SK-N-SH (cell line): ENCODE results near the gene TRAPPC3. TPM values are rescaled to one million over a fixed set of nuclear protein-coding genes. Genes with fewer than 3 reads are reported as not detected.

ENCODE experiments used
- CTCF ChIA-PET: fragments of 300-600, 350-600 bp; formaldehyde crosslinking; extraction: SDS; loops from one replicate; lab custom pipeline; 2021; lab: Yijun Ruan, JAX
- POLR2A ChIA-PET: fragments of 350-600 bp; sonication (Branson Sonifier 250); formaldehyde crosslinking; extraction: SDS; loops from one replicate; lab custom pipeline; 2020; ENCODE audit warnings: antibody characterized with exemption, inconsistent platforms; lab: Yijun Ruan, JAX
- DNase-seq: peaks from one replicate; pipeline ENCODE4 v3.0.0; 2012
- H2AFZ ChIP-seq: fragments of 200-600 bp; sonication (generic); 2 replicates; pipeline ENCODE4 v1.8.1; 2016; ENCODE audit warnings: antibody characterized with exemption, mild to moderate bottlenecking, low read depth
- H3F3A ChIP-seq: fragments of 200-600 bp; sonication (generic); replicated peaks from 2 replicates; pipeline ENCODE3; 2016; ENCODE audit warnings: antibody characterized with exemption, mild to moderate bottlenecking; ENCODE audit not compliant: insufficient read depth
- H3K27ac ChIP-seq, 2 experiments: fragments of 200-500 bp in 1 of 2; fragments of 200-600 bp in 1 of 2; sonication (Bioruptor generic) in 1 of 2; sonication (generic), shearing (Covaris generic) in 1 of 2; 2 replicates each; pipeline versions ENCODE4 v1.5.1 to v1.6.1; 2014 to 2016; ENCODE audit warnings: low read depth in 2 of 2, inconsistent platforms in 1 of 2, low read length in 1 of 2, mild to moderate bottlenecking in 1 of 2, mixed read lengths in 1 of 2
- H3K27me3 ChIP-seq: fragments of 200-600 bp; sonication (generic), shearing (Covaris generic); 2 replicates; pipeline ENCODE4 v1.6.1; 2016; ENCODE audit warnings: mixed run types; ENCODE audit not compliant: insufficient read depth
- H3K36me3 ChIP-seq, 2 experiments: fragments of 200-500 bp in 1 of 2; fragments of 200-600 bp in 1 of 2; sonication (Bioruptor generic) in 1 of 2; sonication (generic) in 1 of 2; replicated peaks in 1 of 2; 2 replicates each; pipeline versions ENCODE3 to v1.5.1; 2014 to 2016; ENCODE audit warnings: low read length in 1 of 2, mild to moderate bottlenecking in 1 of 2; ENCODE audit not compliant: insufficient read depth in 2 of 2, control insufficient read depth in 1 of 2
- H3K4me1 ChIP-seq, 2 experiments: fragments of 200-500 bp in 1 of 2; fragments of 200-600 bp in 1 of 2; sonication (Bioruptor generic) in 1 of 2; sonication (generic), shearing (Covaris generic) in 1 of 2; 2 replicates each; pipeline versions ENCODE4 v1.5.1 to v1.6.1; 2014 to 2016; ENCODE audit warnings: low read depth in 1 of 2, low read length in 1 of 2, mixed run types in 1 of 2; ENCODE audit not compliant: insufficient read depth in 2 of 2, control insufficient read depth in 1 of 2
- H3K4me2 ChIP-seq: fragments of 200-600 bp; sonication (generic), shearing (Covaris generic); 2 replicates; pipeline ENCODE4 v1.6.1; 2017; ENCODE audit warnings: mixed run types
- H3K4me3 ChIP-seq, 2 experiments: fragments of 200-500 bp in 1 of 2; fragments of 200-600 bp in 1 of 2; sonication (Bioruptor generic) in 1 of 2; sonication (generic), shearing (Covaris generic) in 1 of 2; 2 replicates each; pipeline versions ENCODE4 v1.5.1 to v1.8.1; 2014 to 2016; ENCODE audit warnings: low read depth in 2 of 2, inconsistent platforms in 1 of 2, low read length in 1 of 2, mild to moderate bottlenecking in 1 of 2, mixed read lengths in 1 of 2, moderate library complexity in 1 of 2
- H3K79me2 ChIP-seq: fragments of 200-600 bp; sonication (generic); 2 replicates; pipeline ENCODE4 v1.8.1; 2017; ENCODE audit warnings: mild to moderate bottlenecking; ENCODE audit not compliant: insufficient read depth
- H3K9ac ChIP-seq: fragments of 200-600 bp; sonication (generic); 2 replicates; pipeline ENCODE4 v1.6.1; 2017; ENCODE audit warnings: mixed run types
- H3K9me2 ChIP-seq: fragments of 200-600 bp; sonication (generic); 2 replicates; pipeline ENCODE4 v1.6.1; 2017; ENCODE audit warnings: mixed run types
- H3K9me3 ChIP-seq: fragments of 200-600 bp; sonication (generic); 2 replicates; pipeline ENCODE4 v1.6.1; 2017; ENCODE audit warnings: mixed run types, mild to moderate bottlenecking, moderate library complexity
- H4K20me1 ChIP-seq: fragments of 200-600 bp; sonication (generic); 2 replicates; pipeline ENCODE4 v1.6.1; 2017; ENCODE audit warnings: mild to moderate bottlenecking, mixed run types; ENCODE audit not compliant: insufficient read depth
- CTCF ChIP-seq: fragments of 200-600 bp; sonication (generic); IDR thresholded peaks from 2 replicates; pipeline ENCODE4 v1.6.1; 2017; ENCODE audit warnings: antibody characterized with exemption, mild to moderate bottlenecking, moderate library complexity
- EZH2phosphoT487 ChIP-seq: fragments of 200-600 bp; sonication (generic); IDR thresholded peaks from 2 replicates; pipeline ENCODE4 v1.6.1; 2017; ENCODE audit warnings: low read depth, mixed run types, mild to moderate bottlenecking, antibody characterized with exemption, moderate library complexity, borderline replicate concordance
- FOSL2 ChIP-seq: IDR thresholded peaks from 2 replicates; pipeline ENCODE4 v1.4.0; 2012; ENCODE audit warnings: low read depth, mild to moderate bottlenecking, moderate library complexity, borderline replicate concordance
- GABPA ChIP-seq: IDR thresholded peaks from 2 replicates; pipeline ENCODE4 v1.4.0; 2012; ENCODE audit warnings: low read depth, mild to moderate bottlenecking
- MEF2A ChIP-seq: IDR thresholded peaks from 2 replicates; pipeline ENCODE4 v1.4.0; 2012; ENCODE audit warnings: low read depth, borderline replicate concordance
- MXI1 ChIP-seq: IDR thresholded peaks from 2 replicates; pipeline ENCODE4 v1.6.1; 2012; ENCODE audit warnings: mild to moderate bottlenecking, low read depth, low read length, improper control_type of control experiment
- RAD21 ChIP-seq: IDR thresholded peaks from 2 replicates; pipeline ENCODE4 v1.6.1; 2012; ENCODE audit warnings: mild to moderate bottlenecking, low read length
- RXRA ChIP-seq: IDR thresholded peaks from 2 replicates; pipeline ENCODE4 v1.4.0; 2012; ENCODE audit warnings: low read depth, mild to moderate bottlenecking, borderline replicate concordance
- SMC3 ChIP-seq: IDR thresholded peaks from 2 replicates; pipeline ENCODE4 v1.6.1; 2012; ENCODE audit warnings: low read depth, low read length, improper control_type of control experiment
- TEAD4 ChIP-seq: IDR thresholded peaks from 2 replicates; pipeline ENCODE4 v1.4.0; 2012; ENCODE audit warnings: mild to moderate bottlenecking, borderline replicate concordance; ENCODE audit not compliant: insufficient read depth
- ZBTB33 ChIP-seq: IDR thresholded peaks from 2 replicates; pipeline ENCODE4 v1.4.0; 2012; ENCODE audit warnings: low read depth, borderline replicate concordance
- WGBS: methylation state at CpG from one replicate; pipeline ENCODE4 v1.1.6; 2017; ENCODE audit warnings: low lambda C conversion rate; 5-methylcytosine and 5-hydroxymethylcytosine counted together
- polyA plus RNA-seq, 3 experiments: library from polyadenylated mRNA; depleted of rRNA; stranded (reverse); fragments of >200 nt; gene quantifications; 2 replicates each; pipeline ENCODE4 v1.2.3, GENCODE V29; 2012

The TRAPPC3 gene
- polyA plus RNA-seq, 1 of the 3 experiments (the other 2 are of a cell fraction) = 149 TPM

- H3K4me1 ChIP-seq = peaks cover 14 to 43% of the 10 kb centered on the region in 2 experiments; a peak in 3 of 4 replicates
- H3K4me2 ChIP-seq = peak overlapping the region; percentile 52; the same call in 1 of the 2 replicates
- H3K9me2 ChIP-seq = no peaks in the 10 kb centered on the region
- H3K79me2 ChIP-seq = peaks cover 30% of the 10 kb centered on the region; the same call in 1 of the 2 replicates
- H3K9me3 ChIP-seq = no peaks in the 10 kb centered on the region
- TF ChIP-seq TEAD4 = no peak
- TF ChIP-seq GABPA = no peak
- no peak for TF ChIP-seq MXI1
- no peak for TF ChIP-seq MEF2A
- no peak for TF ChIP-seq RXRA
- TF ChIP-seq ZBTB33 = no peak
- TF ChIP-seq, all 33 proteins: peak for 0
- CTCF ChIA-PET = interaction anchor here (0.6 to 17.9 kb wide), 37 partner anchors 9 to 408 kb away, joined by 3 to 700 read pairs (median 3); partner anchors contain the start of genes ADPRS, AGO3, OSCP1 and TEKT2
- WGBS = 79% methylated on average over 6 of the region's 6 CpGs
- Histone ChIP-seq H3K27me3 (no peaks in the 10 kb centered on the region), H3K9ac (peak overlapping the region; percentile 7; the same call in 1 of the 2 replicates), H3K36me3 (peaks cover 23 to 29% of the 10 kb centered on the region in 2 experiments), H4K20me1 (no peaks in the 10 kb centered on the region), H3F3A (peaks cover 42% of the 10 kb centered on the region), H2AFZ (no peak overlapping the region), H3K4me3 (no peak overlapping the region), H3K27ac (peak overlapping the region; percentile 30 to 89; a peak in 3 of 4 replicates)
- POLR2A ChIA-PET = interaction anchor here (0.7 to 1.3 kb wide), 2 partner anchors 38 to 41 kb away, joined by 3 to 5 read pairs; no protein-coding TSS in a partner anchor
- no peak for DNase-seq
Observed at GRCh38 chr1:36135330-36135667, 14.0 kb downstream of the TRAPPC3 start.

GRCh38 chr1:36134505-36135329 is 14.6 kb downstream of the TRAPPC3 start:
- no peaks in the 10 kb centered on the region for H3K9me2 ChIP-seq
- H4K20me1 ChIP-seq = no peaks in the 10 kb centered on the region
- peak; percentile 86 for DNase-seq
- no peaks in the 10 kb centered on the region for H3K27me3 ChIP-seq
- peaks cover 14 to 43% of the 10 kb centered on the region in 2 experiments; a peak in 3 of 4 replicates for H3K4me1 ChIP-seq
- H3K9me3 ChIP-seq = no peaks in the 10 kb centered on the region
- H3F3A ChIP-seq = peaks cover 39% of the 10 kb centered on the region
- peak overlapping the region; percentile 44; the same call in 1 of the 2 replicates for H3K4me2 ChIP-seq
- TF ChIP-seq CTCF (peak; percentile 88), RAD21 (peak; percentile 92), SMC3 (peak; percentile 94), MXI1 (no peak), EZH2phosphoT487 (no peak), FOSL2 (no peak)
- H3K9ac ChIP-seq = peak overlapping the region; percentile 7; the same call in 1 of the 2 replicates
- 39% methylated on average over 3 of the region's 7 CpGs for WGBS
- H2AFZ ChIP-seq = no peak overlapping the region
- peaks cover 24% of the 10 kb centered on the region; the same call in 1 of the 2 replicates for H3K79me2 ChIP-seq
- no peak overlapping the region; a peak in 1 of 4 replicates for H3K4me3 ChIP-seq
- ChIA-PET CTCF (interaction anchor here (0.6 to 17.9 kb wide), 41 partner anchors 10 to 407 kb away, joined by 3 to 700 read pairs (median 3); partner anchors contain the start of genes ADPRS, AGO1, AGO3 and OSCP1), POLR2A (interaction anchor here (0.7 to 1.3 kb wide), 2 partner anchors 38 to 40 kb away, joined by 3 to 5 read pairs; no protein-coding TSS in a partner anchor)
- H3K36me3 ChIP-seq = peaks cover 21 to 23% of the 10 kb centered on the region in 2 experiments
- H3K27ac ChIP-seq = peak overlapping the region; percentile 45 to 89
